Astrocyte of the cerebellum (primary cell): ENCODE results near the gene KCNAB1.
"Not testable (repeated sequence)": the region's sequence is repeated elsewhere in the genome, so short reads cannot be mapped to it uniquely, and the experiment has no call there.

Experiments used
- DNase-seq: peaks from one replicate; pipeline ENCODE4 v3.0.0-alpha.2; 2011; ENCODE audit warnings: low read depth
- H3K4me3 ChIP-seq: 2 replicates; pipeline ENCODE4 v1.5.1; 2011; ENCODE audit warnings: mild to moderate bottlenecking, low read depth, low read length, moderate library complexity
- in situ Hi-C: cut with HindIII; loops from 2 replicates; pipeline ENCODE4 v1.10.0; 2017; ENCODE audit warnings: low sequenced_read_pairs
- TF ChIP-seq, protein P1 (sequence below): IDR thresholded peaks from 2 replicates; pipeline ENCODE4 v1.5.1; 2012; ENCODE audit warnings: low read length, low read depth, moderate library complexity, mild to moderate bottlenecking; ENCODE audit errors: missing control alignments

The KCNAB1 gene

DNA sequence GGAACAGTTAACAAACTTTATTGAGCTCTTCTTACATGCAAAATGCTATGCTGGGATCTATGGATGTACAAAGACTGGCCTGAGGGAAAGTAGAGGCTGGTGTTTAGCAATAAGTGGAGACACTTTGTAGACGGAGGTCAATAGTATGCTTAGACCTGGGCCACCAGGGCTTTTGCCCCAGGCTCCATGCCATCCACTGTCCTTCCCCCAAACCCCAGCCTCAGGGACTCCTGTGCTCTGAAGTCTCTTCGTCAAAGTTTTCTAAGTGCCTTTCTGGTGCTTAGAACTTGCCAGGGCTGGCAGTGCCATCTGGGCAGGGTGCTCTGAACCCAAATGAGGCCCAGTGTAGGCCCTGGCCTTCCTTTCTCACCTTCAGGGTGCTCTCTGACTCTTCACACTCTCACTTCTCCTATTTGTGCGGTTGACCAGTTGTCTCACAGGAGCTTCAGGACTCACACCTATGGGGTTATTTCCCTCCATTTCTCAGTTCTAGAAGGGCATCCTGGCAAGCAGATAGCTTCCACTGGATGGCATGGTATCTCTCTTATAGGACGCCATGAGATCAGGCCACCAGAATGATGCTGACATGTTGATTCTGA lies 21.8 kb upstream of the KCNAB1 start:
- no peak overlapping the region for H3K4me3 ChIP-seq
- in situ Hi-C loops, result no loop called here
- no peak for DNase-seq
- TF ChIP-seq, protein P1, sequence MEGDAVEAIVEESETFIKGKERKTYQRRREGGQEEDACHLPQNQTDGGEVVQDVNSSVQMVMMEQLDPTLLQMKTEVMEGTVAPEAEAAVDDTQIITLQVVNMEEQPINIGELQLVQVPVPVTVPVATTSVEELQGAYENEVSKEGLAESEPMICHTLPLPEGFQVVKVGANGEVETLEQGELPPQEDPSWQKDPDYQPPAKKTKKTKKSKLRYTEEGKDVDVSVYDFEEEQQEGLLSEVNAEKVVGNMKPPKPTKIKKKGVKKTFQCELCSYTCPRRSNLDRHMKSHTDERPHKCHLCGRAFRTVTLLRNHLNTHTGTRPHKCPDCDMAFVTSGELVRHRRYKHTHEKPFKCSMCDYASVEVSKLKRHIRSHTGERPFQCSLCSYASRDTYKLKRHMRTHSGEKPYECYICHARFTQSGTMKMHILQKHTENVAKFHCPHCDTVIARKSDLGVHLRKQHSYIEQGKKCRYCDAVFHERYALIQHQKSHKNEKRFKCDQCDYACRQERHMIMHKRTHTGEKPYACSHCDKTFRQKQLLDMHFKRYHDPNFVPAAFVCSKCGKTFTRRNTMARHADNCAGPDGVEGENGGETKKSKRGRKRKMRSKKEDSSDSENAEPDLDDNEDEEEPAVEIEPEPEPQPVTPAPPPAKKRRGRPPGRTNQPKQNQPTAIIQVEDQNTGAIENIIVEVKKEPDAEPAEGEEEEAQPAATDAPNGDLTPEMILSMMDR, result no peak

DNA sequence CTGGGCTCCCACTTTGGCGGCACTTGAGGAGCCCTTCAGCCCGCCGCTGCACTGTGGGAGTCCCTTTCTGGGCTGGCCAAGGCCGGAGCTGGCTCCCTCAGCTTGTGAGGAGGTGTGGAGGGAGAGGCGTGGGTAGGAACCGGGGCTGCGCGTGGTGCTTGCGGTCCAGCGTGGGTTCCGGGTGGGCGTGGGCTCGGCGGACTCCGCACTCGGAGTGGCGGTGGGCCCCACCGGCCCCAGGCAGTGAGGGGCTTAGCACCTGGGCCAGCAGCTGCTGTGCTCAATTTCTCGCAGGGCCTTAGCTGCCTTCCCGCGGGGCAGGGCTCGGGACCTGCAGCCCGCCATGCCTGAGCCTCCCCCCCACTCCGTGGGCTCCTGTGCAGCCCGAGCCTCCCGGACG lies 21.0 kb upstream of the KCNAB1 start:
- H3K4me3 ChIP-seq, DNase-seq, in situ Hi-C loops: not testable (repeated sequence)

DNA sequence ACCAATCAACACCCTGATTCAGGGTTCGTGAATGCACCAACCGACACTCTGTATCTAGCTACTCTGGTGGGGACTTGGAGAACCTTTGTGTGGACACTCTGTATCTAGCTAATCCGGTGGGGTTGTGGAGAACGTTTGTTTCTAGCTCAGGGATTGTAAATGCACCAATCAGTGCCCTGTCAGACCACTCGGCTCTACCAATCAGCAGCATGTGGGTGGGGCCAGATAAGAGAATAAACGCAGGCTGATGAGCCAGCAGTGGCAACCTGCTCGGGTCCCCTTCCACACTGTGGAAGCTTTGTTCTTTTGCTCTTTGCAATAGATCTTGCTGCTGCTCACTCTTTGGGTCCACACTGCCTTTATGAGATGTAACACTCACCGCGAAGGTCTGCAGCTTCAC lies 20.4 kb upstream of the KCNAB1 start:
- DNase-seq, in situ Hi-C loops, H3K4me3 ChIP-seq: not testable (repeated sequence)

DNA sequence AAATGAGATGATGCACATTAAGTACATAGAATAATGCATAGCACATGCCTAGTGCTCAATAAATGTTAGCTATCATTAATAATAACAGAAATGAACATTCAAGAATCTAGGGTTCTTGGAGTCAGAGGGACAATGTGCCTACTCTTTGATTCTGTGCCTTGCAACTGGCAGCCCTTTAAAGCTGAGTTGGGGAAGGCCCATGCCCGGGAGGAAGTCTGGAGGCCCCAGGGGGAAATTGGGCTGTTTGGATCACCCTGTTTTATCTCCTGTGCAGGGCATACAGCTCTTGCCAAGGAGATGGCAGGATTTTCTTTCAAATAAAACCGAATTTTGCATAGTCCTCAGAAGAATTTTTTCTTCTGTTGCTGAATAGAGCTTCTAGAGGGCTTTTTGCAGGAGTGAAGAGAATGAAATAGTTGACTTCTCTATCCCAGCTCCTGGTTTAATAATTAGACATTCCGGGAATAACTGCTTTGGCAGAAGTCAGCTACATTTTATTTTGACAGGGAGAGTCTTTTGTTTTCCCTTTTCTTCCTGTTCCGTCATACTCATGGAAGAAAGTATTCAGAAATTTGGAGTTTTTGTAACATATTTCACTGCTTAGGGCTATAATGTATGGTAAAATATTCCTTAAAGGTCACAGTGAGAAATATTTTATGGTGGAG lies 18.0 kb upstream of the KCNAB1 start:
- DNase-seq, result no peak
- in situ Hi-C loops, result no loop called here
- no peak overlapping the region for H3K4me3 ChIP-seq
- TF ChIP-seq, protein P1, result no peak

DNA sequence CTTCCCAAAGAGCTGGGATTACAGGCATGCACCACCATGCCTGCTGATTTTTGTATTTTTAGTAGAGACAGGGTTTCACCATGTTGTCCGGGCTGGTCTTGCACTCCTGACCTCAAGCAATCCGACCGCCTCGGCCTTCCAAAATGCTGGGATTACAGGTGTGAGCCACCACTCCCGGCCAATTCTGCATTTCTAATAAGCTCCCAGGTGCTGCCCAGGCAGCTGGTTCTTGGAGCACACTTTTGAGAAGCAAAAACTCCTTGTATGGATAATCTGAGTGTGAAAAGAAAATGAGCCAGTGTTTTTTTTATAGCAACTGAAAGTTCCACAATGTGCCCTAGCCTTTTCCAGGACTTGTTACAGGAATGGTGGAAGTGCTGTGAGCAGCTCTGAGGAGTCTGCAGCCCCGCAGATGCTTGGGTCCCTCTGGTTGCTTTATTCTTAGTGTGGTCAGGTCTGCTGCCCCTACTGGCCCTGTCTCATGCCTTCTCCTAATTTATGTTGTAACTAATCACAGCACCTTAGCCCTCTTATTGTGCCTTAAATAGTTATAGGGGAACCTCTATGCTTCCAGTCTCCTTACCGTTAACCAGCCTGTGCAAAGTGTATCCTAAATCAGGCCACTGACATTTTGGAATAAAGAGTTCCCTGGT lies 13.5 kb upstream of the KCNAB1 start:
- DNase-seq, result no peak
- in situ Hi-C loops, result no loop called here
- H3K4me3 ChIP-seq, result no peak overlapping the region
- TF ChIP-seq, protein P1, result peak; percentile 27

DNA sequence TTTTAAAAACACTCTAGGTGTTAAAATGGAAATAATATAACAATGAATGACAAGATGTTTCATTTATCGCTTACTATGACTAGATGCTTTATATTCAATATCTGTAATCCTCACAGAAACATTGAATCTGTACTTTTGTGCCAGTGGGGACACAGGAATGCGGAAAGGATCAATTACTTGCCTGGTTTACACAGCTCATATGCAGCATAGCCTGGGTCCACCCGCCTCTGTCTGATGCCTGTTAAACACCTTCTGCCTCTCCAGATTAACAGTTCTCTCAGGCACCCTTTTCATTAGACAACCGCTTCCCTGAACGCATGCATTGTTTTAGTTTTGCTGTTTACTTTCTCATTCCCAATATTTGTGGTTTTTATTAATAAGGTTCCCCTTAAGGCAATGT lies 12.9 kb upstream of the KCNAB1 start:
- DNase-seq, result no peak
- TF ChIP-seq, protein P1, result no peak
- no peak overlapping the region for H3K4me3 ChIP-seq
- in situ Hi-C loops, result no loop called here

DNA sequence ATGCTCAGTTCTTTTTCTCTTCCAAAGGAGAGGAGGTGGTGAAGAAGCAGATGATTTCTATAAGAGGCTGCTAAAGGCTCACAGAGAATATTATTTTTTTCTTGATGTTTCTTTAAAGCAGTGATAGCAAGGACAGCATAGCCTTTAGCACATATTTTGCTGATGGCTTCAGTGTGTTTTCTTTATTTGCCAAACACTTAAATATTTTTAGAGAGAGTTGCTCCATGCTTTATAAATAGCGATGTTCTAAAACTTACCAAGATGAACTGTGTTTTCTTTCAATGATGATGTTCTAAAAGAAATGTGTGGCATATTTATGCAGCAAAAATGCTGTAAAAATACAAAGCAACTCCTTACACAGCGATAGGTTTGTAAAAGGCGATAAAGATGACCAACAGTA lies 11.8 kb upstream of the KCNAB1 start:
- in situ Hi-C loops, result no loop called here
- H3K4me3 ChIP-seq, result no peak overlapping the region
- TF ChIP-seq, protein P1, result no peak
- DNase-seq, result no peak
